T-helper 17 cell (primary cell): ENCODE data around the gene ADAMTS14. TPM values are rescaled to one million over a fixed set of nuclear protein-coding genes. Genes with fewer than 3 reads are reported as not detected.

Experiments used
- ATAC-seq: fragments of 150-1000 bp; cut with Tn5 transposase; 2 replicates; pipeline ENCODE4 v1.10.0; 2021; ENCODE audit warnings: mild to moderate bottlenecking, moderate library complexity
- DNase-seq, 3 donors: peaks; one replicate each; pipeline versions ENCODE4 v3.0.0 to v3.0.0-alpha.2; 2020 to 2021
- H3K9me3 ChIP-seq: one replicate; pipeline ENCODE4 v1.7.0; 2013; ENCODE audit warnings: low read length, mild to moderate bottlenecking; ENCODE audit not compliant: control insufficient read depth, poor library complexity, severe bottlenecking
- H3K27ac Mint-ChIP-seq: one replicate; pipeline ENCODE4 v1.8.0; 2022; ENCODE audit warnings: mild to moderate bottlenecking, moderate library complexity, mixed read lengths
- H3K27me3 Mint-ChIP-seq: one replicate; pipeline ENCODE4 v1.8.0; 2022; ENCODE audit warnings: mixed read lengths
- H3K36me3 Mint-ChIP-seq: one replicate; pipeline ENCODE4 v1.8.0; 2022; ENCODE audit warnings: low read depth, mixed read lengths
- H3K4me1 Mint-ChIP-seq: one replicate; pipeline ENCODE4 v1.8.0; 2022; ENCODE audit warnings: mild to moderate bottlenecking, mixed read lengths
- H3K4me3 Mint-ChIP-seq: one replicate; pipeline ENCODE4 v1.8.0; 2022; ENCODE audit warnings: mild to moderate bottlenecking, moderate library complexity, mixed read lengths
- total RNA-seq, 4 donors: library from RNA in 2 of 4; stranded (reverse) in 2 of 4; gene quantifications; one replicate each; pipeline ENCODE4 v1.2.3 and lab custom pipeline; 2022 to 2026

Gene ADAMTS14
- total RNA-seq, 2 donors from 2014 or later = not detected

DNA sequence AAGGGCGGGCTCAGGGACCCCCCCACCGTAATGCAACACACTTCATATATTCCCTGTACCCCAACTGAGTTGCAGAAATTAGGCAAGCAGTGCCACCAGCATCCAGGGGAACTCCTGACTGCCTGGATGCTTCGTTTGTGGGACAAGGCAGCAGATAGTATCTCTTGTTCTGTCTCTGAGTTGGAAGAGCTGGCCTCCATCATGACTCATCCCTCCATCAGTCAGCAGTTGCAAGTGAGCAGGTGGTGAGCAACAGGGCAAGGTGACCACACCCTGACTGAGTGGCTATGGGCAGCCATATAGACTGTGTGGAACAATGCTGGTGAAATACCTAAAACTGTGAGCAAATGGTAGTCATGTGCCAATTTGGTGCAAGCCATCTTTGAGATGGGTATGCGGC lies 22.8 kb upstream of the ADAMTS14 start:
- no peaks in the 10 kb centered on the region for H3K4me1 Mint-ChIP-seq
- ATAC-seq = no peak
- H3K36me3 Mint-ChIP-seq = peaks cover 3% of the 10 kb centered on the region
- no peak overlapping the region for H3K4me3 Mint-ChIP-seq
- no peaks in the 10 kb centered on the region for H3K27me3 Mint-ChIP-seq
- no peaks in the 10 kb centered on the region for H3K9me3 ChIP-seq
- no peak overlapping the region for H3K27ac Mint-ChIP-seq
- no peak for DNase-seq

DNA sequence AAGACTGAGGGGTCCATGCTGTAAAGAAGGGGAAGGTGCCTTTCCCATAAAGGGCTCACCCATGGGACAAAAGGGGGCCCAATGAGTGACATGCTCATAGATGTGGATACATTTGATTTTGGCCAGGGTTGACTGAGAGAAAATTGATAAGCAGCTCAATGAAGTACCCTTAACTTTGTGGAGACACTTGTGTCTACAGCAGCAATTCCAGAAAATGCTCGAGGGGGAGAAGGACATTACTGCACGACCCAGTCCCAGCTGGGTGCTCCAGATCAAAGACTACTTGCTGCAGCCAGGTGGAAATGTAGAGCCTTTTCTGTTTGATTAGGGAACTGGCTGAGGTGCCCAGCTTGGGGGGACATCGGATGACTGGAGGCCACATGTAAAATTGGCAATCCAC lies 22.2 kb upstream of the ADAMTS14 start:
- ATAC-seq = no peak
- H3K4me1 Mint-ChIP-seq = no peaks in the 10 kb centered on the region

DNA sequence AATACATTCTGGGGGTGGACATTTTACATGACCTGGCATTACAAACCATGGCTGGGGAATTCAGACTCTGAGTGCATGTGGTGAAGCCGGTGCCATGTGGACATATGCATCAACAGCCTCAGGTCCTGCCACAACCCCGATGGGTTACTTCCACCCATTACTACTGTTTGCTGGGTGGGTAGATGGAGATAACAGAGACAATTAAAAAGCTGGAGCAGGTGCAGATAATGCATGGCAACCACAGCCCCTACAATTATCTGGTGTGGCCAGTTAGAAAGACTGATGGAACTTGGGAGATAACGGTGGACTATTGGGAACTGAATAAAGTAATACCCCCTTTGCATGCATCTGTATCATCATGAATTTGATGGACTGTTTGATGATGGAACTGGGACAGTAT lies 21.6 kb upstream of the ADAMTS14 start:
- ATAC-seq = no peak
- no peak overlapping the region for H3K27ac Mint-ChIP-seq
- no peaks in the 10 kb centered on the region for H3K4me1 Mint-ChIP-seq
- peaks cover 3% of the 10 kb centered on the region for H3K36me3 Mint-ChIP-seq
- H3K9me3 ChIP-seq = no peaks in the 10 kb centered on the region
- no peak overlapping the region for H3K4me3 Mint-ChIP-seq
- H3K27me3 Mint-ChIP-seq = peaks cover 1% of the 10 kb centered on the region
- no peak for DNase-seq

More for the DNA sequence above, 22.2 kb upstream of the ADAMTS14 start:
- Mint-ChIP-seq H3K36me3 (peaks cover 3% of the 10 kb centered on the region), H3K4me3 (no peak overlapping the region), H3K27me3 (no peaks in the 10 kb centered on the region), H3K27ac (no peak overlapping the region)
- H3K9me3 ChIP-seq = no peaks in the 10 kb centered on the region
- no peak for DNase-seq

DNA sequence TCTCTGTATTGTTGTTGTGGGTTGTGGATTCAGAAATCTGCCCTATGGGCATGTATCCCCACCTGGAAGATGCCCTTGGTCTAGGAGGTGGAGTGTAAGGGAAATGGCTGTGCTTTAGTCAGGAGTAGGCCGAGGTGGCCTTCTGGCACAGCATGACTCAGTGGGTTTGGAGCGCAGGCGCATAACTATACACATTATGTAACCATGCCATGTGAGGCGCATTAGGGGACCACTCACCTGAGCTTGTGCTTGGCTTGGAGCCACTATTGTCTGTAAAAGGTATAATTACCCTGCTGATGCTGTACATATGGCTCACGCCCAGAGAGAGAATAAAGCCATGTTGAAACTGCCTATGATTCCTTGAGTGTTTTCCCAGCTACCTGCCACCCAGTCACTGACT lies 20.6 kb upstream of the ADAMTS14 start:
- no peak for ATAC-seq
- H3K36me3 Mint-ChIP-seq = peaks cover 3% of the 10 kb centered on the region
- H3K4me3 Mint-ChIP-seq = no peak overlapping the region
- H3K27ac Mint-ChIP-seq = no peak overlapping the region
- no peak for DNase-seq
- H3K27me3 Mint-ChIP-seq = peaks cover 11% of the 10 kb centered on the region
- H3K4me1 Mint-ChIP-seq = no peaks in the 10 kb centered on the region
- no peaks in the 10 kb centered on the region for H3K9me3 ChIP-seq

DNA sequence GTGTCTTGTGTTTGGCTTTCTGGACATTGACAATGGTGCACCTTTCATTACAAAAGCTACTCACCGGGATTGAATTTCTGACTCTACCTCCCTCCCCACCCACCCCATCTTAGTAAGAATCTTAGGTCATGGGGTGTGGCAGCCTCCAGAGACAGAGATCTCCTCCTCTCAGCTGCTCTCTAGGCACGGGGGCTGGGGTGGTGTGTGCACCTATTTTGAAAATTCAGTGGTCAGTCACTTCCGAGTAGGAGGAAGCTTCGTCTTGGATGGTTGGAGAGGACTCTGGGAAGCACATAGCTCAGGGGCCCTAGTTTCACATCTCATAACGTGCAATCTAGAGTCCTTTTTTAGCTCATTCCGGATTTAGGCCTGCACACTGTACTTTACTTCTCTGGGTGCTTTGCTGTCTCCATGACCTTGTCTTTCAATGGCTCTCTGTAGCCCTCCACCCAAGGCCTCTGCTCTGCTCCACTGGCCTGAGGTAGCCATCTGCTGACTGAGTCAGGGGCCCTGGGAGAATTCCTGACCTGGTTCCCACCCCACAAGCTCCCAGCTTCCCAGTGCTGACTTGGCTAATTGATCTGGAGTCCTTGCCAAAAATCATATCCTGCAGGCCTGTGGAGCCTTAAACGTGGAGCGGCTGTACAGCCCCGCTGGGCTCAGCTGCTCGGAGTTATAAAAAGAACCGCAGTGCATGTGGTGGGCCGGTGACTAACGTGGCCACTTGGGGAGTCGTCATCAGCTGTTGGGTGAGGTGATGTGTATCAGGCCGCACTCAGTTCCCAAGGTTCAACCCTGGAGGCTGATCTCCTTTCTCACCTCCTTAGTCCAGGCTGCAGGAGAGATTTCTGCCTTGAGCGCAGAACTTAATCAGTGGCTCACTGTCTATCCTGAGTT lies 19.3 kb upstream of the ADAMTS14 start:
- Mint-ChIP-seq H3K36me3 (peaks cover 3% of the 10 kb centered on the region), H3K4me1 (no peaks in the 10 kb centered on the region), H3K4me3 (no peak overlapping the region), H3K27ac (no peak overlapping the region), H3K27me3 (peaks cover 12% of the 10 kb centered on the region)
- no peak for DNase-seq
- no peaks in the 10 kb centered on the region for H3K9me3 ChIP-seq
- ATAC-seq = no peak

DNA sequence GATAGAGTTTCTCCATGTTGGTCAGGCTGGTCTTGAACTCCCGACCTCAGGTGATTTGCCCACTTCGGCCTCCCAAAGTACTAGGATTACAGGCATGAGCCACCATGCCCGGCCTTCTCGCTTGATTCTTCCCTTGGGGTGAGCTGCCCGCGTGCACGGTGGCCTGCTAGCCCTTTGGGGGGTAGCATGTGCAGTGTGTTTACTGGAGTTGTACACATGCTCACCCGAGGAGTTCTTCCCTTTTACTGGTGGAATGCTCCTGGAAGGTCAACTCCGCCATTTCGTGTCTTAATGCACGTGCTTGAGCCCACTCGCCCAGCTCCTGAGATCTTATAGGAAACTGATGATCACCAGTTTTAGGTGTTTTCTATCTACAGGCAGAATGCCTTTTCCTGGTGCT lies 17.0 kb upstream of the ADAMTS14 start:
- Mint-ChIP-seq H3K27me3 (peaks cover 13% of the 10 kb centered on the region), H3K27ac (no peak overlapping the region), H3K4me1 (no peaks in the 10 kb centered on the region), H3K36me3 (no peaks in the 10 kb centered on the region), H3K4me3 (no peak overlapping the region)
- ATAC-seq (no peak), DNase-seq (no peak)
- no peaks in the 10 kb centered on the region for H3K9me3 ChIP-seq

DNA sequence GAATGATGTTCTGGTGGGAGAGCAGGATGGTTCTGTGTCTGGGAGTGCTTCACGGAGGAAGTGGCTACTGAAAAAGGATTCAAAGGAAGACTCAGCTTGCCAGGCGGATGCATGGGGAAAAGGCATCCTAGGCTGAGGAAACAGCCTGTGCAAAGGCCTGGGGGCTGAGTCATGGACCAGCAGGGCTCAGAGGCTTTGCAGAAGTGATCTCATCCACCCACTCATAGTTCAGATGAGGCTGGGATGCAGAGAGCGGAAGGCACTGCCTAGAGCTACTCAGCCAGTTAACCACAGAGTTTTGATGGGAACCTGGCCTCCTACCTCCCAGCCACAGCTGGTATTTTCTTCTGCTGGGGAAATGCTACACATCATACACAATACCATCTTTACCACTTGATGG lies 15.8 kb upstream of the ADAMTS14 start:
- H3K4me3 Mint-ChIP-seq = no peak overlapping the region
- ATAC-seq = no peak

DNA sequence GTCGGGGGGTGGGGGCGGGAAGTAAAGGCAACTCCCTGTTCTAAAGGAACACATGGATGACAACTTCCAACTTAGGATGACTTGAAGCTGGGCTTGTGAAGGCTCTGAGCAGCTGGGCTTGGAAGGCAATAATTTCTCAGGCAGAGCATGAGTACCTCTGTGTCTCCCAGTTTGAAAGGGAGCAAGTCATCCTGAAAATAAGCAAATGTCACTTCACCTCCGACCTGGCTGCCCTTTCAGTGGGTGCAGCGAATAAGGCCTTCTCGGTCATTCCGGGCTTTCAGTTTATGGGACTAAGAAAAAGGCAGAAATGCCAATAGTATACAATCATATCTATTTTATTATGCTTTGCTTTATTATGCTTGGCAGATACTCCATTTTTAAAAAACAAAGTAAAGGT lies 15.3 kb upstream of the ADAMTS14 start:
- Mint-ChIP-seq H3K27me3 (peaks cover 26% of the 10 kb centered on the region), H3K4me1 (no peaks in the 10 kb centered on the region), H3K27ac (no peak overlapping the region), H3K36me3 (no peaks in the 10 kb centered on the region), H3K4me3 (no peak overlapping the region)
- H3K9me3 ChIP-seq = no peaks in the 10 kb centered on the region
- no peak for ATAC-seq
- DNase-seq = no peak

More for the DNA sequence above, 15.8 kb upstream of the ADAMTS14 start:
- H3K4me1 Mint-ChIP-seq = no peaks in the 10 kb centered on the region
- no peak for DNase-seq
- no peaks in the 10 kb centered on the region for H3K36me3 Mint-ChIP-seq
- H3K9me3 ChIP-seq = no peaks in the 10 kb centered on the region
- H3K27me3 Mint-ChIP-seq = peaks cover 21% of the 10 kb centered on the region
- H3K27ac Mint-ChIP-seq = no peak overlapping the region

DNA sequence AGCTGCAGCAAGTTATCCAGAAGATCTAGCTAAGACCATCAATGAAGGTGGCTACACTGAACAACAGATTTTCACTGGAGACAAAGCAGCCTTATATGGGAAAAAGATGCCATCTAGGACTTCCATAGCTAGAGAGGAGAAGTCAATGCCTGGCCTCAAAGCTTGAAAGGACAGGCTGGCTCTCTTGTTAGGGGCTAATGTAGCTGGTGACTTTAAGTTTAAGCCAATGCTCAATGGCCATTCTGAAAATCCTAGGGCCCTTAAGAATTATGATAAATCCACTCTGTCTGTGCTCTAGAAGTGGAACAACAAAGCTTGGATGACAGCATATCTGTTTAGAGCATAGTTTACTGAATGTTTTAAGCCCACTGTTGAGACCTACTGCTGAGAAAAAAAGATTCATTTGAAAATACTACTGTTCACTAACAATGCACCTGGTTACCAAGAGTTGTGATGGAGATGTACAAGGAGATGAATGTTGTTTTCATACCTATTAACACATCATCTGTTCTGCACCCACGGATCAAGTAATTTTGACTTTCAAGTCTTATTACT lies 13.6 kb upstream of the ADAMTS14 start:
- Mint-ChIP-seq H3K27ac (no peak overlapping the region), H3K27me3 (peaks cover 38% of the 10 kb centered on the region), H3K36me3 (no peaks in the 10 kb centered on the region), H3K4me3 (no peak overlapping the region), H3K4me1 (peaks cover 3% of the 10 kb centered on the region)
- H3K9me3 ChIP-seq = no peaks in the 10 kb centered on the region
- ATAC-seq (no peak), DNase-seq (no peak)

DNA sequence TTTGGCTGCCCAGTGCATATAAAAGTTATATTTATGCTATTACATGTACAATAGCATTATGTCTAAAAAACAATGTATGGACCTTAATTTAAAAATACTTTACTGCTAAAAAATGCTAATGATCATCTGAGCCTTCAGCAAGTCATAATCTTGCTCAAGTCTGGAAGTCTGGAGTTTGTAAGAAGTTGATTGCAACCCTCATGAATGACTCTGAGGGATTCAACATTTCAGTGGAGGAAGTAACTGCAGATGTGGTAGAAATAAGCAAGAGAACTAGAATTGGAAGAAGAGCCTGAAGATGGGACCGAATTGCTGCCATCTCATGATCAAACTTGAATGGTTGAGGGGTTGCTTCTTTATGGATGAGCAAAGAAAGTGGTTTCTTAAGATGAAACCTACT lies 13.0 kb upstream of the ADAMTS14 start:
- H3K4me3 Mint-ChIP-seq = no peak overlapping the region
- peaks cover 39% of the 10 kb centered on the region for H3K27me3 Mint-ChIP-seq
- DNase-seq (no peak), ATAC-seq (no peak)
- no peaks in the 10 kb centered on the region for H3K9me3 ChIP-seq
- no peaks in the 10 kb centered on the region for H3K36me3 Mint-ChIP-seq
- H3K4me1 Mint-ChIP-seq = peaks cover 3% of the 10 kb centered on the region
- no peak overlapping the region for H3K27ac Mint-ChIP-seq

DNA sequence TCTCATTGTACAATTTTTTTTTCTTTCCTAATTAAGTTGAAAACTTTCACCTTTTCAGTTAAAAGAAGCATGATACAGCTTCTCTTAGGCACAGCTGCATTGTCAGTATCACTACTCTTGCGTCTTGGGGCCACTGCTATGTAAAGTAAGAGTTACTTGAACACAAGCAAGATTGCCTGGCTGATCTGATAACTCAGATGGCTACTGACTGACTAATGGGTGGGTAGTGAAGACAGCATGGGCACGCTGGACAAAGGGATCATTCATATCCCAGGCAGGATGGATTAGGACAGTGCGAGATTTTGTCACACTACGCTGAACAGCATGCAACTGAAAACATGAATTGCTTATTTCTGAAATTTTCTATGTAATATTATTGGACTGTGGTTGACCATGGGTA lies 11.6 kb upstream of the ADAMTS14 start:
- peaks cover 3% of the 10 kb centered on the region for H3K4me1 Mint-ChIP-seq
- H3K36me3 Mint-ChIP-seq = no peaks in the 10 kb centered on the region
- no peaks in the 10 kb centered on the region for H3K9me3 ChIP-seq
- H3K27me3 Mint-ChIP-seq = peaks cover 41% of the 10 kb centered on the region
- no peak overlapping the region for H3K27ac Mint-ChIP-seq
- no peak for ATAC-seq
- H3K4me3 Mint-ChIP-seq = no peak overlapping the region
- DNase-seq = no peak

DNA sequence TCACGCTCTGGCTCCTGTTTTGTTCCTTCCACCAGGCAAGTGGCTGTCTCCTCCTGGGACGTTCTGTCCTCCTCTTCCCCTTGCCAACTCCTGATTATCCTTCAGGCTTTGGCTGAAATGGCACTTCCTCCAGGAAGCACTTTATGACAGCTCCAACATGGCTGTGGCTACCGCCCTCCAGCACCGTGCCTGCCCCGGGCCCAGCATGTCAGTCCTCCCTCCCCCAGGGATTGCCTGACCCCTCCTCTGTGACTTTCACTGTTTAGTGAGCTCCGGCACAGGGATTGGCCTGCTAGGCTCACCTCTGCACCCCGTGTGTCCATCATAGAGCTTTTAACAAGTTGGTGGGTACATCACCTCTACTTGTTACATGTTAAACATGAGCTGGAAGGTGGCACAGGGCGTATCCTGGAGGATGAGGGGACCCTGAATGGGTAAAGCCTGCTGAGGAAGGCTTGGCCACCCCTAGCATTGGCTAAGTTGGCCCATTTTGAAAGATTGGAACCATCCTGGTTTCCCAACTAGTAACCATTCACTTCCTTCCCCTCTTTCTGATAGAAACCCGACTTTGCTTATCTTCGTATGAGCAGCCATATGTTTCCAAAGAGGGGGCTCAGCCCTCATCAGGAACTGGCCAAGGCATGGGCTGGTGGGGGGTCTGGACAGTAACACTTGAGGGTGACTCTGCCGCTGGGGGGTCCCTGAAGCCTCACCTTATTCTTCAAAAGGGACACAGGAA lies 10.5 kb upstream of the ADAMTS14 start:
- no peaks in the 10 kb centered on the region for H3K9me3 ChIP-seq
- no peak overlapping the region for H3K27ac Mint-ChIP-seq
- DNase-seq = no peak
- no peak overlapping the region for H3K4me3 Mint-ChIP-seq
- H3K36me3 Mint-ChIP-seq = no peaks in the 10 kb centered on the region
- peaks cover 3% of the 10 kb centered on the region for H3K4me1 Mint-ChIP-seq
- peaks cover 31% of the 10 kb centered on the region for H3K27me3 Mint-ChIP-seq
- no peak for ATAC-seq

DNA sequence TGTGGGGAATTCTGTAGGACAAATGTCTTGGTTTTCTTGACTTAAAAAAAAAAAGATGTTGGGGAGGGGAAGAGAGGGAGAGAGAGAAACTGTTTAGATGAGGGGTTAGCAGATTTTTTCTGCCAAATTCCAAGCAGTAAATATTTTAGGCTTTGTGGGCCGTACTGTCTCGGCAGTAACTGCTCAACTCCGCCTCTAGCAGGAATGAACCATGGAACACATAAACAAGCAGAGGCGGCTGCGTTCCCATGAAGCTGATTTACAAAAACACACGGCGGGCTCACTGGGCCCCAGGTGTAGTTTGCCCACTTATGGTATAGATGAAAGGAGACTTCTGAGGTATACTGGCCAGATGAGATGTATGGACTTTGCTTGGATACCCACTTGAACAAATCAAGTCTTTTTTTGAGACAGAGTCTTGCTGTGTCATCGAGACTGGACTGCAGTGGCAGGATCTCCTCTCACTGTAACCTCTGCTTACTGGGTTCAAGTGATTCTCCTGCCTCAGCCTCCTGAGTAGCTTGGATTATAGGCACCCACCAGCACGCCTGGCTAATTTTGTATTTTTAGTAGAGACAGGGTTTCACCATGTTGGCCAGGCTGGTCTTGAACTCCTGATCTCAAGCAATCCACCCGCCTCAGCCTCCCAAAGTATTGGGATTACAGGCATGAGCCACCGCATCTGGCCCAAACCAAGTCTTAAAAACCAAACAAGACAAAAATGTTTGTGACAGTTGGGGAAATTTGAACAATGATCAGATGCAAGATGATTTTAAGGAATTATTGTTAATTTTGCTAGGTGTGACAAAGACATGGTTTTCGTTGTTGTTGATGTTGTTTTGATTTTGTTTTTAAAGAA lies 9.7 kb upstream of the ADAMTS14 start:
- peaks cover 31% of the 10 kb centered on the region for H3K27me3 Mint-ChIP-seq
- H3K4me1 Mint-ChIP-seq = peaks cover 3% of the 10 kb centered on the region

More for the DNA sequence above, 9.7 kb upstream of the ADAMTS14 start:
- ATAC-seq (no peak), DNase-seq (no peak)
- Mint-ChIP-seq H3K27ac (no peak overlapping the region), H3K36me3 (no peaks in the 10 kb centered on the region), H3K4me3 (no peak overlapping the region)
- H3K9me3 ChIP-seq = no peaks in the 10 kb centered on the region
